HPDE6-E6E7 (cell line): ENCODE data around the gene ECT2L.
A peak's percentile ranks its signal among the peaks of the same experiment; 100 is the strongest.

Experiments used
- DNase-seq: peaks from one replicate; pipeline ENCODE4 v3.0.0; 2011; ENCODE audit warnings: missing footprints; ENCODE audit errors: extremely low spot score

The ECT2L gene

DNA sequence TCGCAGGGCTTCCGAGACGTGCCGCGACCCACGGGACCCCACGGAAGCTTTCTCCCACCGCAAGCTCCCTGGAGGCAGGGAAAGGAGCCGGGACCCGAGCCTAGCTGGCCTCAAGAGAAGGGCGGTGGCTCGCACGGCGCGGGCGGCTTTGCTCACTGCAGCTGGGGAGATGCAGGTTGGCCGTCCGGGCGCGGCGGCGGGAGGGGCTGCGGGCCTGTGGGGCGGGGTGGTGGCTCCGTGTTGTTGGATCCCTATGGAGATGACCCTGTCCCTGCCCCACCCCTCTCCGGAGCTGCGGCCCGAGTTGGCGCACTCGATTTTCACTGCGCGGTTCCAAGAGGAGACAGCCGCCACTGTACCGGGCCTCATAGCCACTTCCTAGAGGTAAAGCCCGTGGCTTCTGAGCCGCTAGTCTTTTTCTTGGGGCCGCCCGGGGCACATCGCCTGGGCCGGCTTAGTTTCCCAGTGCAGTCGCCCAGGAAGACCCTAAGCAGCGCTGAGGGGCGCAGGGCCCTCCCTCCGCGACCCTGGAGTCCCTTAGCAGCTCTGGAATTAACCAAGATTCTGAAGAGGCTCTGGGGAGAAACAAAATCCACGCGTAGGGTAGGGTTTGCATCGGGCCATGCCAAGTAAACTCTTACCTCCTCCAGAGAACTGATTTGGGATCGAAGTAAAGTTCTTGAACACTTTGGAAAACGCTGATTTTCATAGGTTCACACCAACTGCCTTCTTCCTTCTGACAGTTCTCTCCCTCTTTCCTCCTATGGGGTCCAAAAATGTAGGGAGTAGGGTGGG is at the start of gene ECT2L:
Gene ECT2L, plus strand, starts transcription at position 279 of the 795 bp plus-strand sequence. CDS start 17,188 bp downstream, outside the sequence.
- DNase-seq, result no peak

- no peak for DNase-seq
Observed at GRCh38 chr6:138752017-138752416, 43.9 kb upstream of the ECT2L start.

- DNase-seq, result no peak
Observed at GRCh38 chr6:138757136-138757535, 38.8 kb upstream of the ECT2L start.

- DNase-seq, result peak; percentile 29
Observed at GRCh38 chr6:138765896-138766655, 29.8 kb upstream of the ECT2L start.

DNA sequence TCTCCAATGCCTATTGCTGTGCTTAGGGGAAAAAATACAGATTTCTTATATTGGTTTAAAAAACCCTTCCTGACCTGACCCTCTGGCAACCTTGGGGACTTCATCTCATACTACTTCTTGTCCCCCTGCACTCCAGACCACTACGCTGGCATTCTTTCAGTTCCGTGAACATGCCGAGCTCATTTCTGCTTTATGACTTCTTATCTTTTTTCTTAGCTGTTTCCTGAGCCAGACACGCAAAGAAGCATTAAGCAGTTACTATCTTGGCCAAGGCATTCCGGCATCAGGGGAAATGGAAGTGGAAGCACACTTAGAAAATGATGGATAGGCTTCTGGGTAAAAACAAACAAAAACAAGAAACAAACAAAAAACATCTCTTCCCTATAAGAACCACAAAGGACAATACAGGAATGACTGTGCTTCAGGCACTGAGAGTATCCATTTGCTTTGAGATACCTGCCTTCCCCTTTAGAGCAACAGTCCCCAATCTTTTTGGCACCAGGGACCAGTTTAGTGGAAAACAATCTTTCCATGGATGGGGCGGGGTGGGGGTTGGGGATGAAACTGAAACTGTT is 26.7 kb upstream of the ECT2L start:
- no peak for DNase-seq

GRCh38 chr6:138772596-138773176 is 23.2 kb upstream of the ECT2L start:
- no peak for DNase-seq

GRCh38 chr6:138773177-138774091 is 22.5 kb upstream of the ECT2L start, which contains the start of gene CCDC28A:
Gene CCDC28A (plus strand): TSS chr6:138773769. CDS start chr6:138776121, 2,352 bp downstream.
- peak; percentile 90 for DNase-seq

DNA sequence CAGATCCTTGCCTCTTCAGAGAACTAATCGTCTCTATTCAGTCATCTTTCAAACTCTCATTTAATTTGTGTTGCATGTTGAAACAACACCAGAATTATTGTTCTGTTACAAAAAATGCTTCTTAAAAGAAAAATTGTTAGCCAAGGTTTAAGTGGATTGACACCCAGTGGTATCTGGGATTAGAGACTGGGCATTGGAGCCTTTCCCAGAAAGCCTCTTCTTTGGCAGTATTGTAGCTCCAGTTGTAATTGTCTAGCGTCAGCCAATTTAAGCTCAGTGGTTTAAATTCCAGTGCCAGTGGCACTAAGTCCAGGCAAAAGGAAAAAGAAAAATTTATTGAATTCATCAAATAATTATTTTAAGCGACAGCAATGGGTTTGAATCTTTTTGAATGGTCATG is 21.5 kb upstream of the ECT2L start:
- DNase-seq, result no peak

GRCh38 chr6:138776659-138777058 is 19.2 kb upstream of the ECT2L start:
- DNase-seq, result no peak

DNA sequence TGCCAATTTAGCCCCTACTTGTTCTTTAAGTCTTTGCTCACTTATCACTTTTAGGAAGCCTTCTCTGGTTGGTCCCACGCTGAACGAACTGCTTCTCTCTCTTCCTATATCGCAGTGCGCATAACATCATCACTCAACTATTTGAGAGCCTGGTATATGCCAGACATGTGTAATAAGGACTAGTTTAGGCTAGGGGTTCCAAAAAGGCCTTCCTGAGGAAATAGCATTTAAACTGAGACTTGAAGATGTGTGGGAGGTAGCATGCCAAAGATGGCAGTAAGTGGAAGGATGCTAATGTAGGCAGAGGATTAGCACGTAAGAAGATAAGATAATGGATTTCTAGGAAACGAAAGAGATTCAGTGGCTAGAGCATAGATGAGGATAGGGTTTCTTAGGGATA is 17.6 kb upstream of the ECT2L start:
- DNase-seq, result no peak

GRCh38 chr6:138782243-138782642 is 13.6 kb upstream of the ECT2L start:
- no peak for DNase-seq

DNA sequence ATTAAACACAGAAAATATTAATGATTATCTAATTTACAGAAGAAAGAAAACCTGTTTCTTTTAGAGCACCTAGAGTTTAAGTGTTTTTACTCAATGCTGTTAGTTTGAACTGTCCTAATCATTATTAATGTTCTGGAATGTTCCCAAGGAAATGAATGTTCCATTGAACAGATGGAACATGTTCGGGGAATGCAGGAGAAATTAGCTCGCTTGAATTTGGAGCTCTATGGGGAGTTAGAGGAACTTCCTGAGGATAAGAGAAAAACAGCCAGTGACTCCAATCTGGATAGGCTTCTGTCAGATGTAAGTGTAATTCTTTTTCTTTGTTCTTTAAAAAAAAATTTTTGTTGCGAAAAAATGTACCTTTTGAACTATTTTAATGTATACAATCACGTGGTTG is 10.8 kb upstream of the ECT2L start:
- DNase-seq, result no peak

- DNase-seq, result no peak
Observed at GRCh38 chr6:138785980-138786379, 9.9 kb upstream of the ECT2L start.

GRCh38 chr6:138787138-138787537 is 8.7 kb upstream of the ECT2L start:
- no peak for DNase-seq

GRCh38 chr6:138796771-138797170 is 884 bp downstream of the ECT2L start:
- DNase-seq, result no peak

DNA sequence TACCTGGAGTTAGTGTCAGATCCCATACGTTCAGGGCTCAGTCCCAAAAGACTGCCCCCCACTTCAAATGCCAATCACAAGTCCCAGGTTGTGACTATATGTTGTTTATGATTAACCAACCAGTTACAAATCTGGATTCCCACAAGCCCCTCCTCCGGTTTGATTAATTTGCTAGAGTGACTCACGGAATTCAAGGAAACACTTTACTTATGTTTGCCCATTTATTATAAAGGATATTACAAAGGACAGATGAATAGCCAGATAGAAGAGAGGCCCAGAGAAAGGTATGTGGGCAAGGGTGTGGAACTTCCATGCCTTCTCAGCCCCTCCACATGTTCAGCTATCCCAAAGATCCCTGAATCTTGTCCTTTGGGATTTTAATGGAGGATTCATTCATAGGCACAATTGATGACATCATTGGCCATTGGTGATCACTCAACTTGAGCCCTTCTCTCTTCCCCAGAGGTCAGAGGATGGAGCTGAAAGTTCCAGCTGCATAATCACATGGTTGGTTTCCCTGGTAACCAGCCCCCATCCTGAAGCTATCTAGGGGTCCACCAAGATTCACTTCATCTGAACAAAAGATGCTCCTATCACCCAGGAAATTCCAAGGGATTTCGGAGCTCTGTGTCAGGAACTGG is 2.0 kb downstream of the ECT2L start:
- DNase-seq, result no peak

DNA sequence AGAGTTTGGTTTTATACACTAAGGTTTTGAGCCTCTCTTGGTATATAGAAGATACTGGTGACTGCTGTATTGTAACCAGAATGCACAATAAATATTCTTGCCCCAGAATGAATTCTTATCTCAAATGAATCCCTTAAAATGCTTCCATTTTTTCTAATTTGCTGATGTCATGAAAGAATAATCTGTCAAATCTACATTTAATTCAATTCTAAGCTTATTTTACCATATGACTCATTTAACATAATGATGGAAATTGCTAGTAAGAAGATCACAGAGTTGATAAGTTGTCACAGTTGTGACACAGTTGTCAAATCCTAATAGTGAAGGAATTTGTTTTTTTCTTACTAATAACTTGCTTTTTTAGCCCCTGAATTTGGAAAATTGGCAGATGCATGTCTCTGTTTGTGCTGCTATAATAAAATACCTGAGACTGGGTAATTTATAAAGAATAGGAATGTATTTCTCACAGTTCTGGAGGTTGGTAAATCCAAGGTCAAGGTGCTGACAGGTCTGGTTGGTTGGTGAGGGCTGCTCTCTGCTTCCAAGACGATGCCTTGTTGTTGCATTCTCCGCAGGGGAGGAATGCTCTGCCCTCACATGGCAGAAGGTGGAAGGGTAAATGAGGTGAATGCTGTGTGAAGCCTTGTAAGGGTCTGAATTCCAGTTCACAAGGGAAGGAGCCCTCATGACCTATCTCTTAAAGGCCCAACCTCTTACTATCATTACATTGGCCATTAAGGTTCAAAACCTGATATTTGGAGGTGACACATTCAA is 4.7 kb downstream of the ECT2L start:
- no peak for DNase-seq

DNA sequence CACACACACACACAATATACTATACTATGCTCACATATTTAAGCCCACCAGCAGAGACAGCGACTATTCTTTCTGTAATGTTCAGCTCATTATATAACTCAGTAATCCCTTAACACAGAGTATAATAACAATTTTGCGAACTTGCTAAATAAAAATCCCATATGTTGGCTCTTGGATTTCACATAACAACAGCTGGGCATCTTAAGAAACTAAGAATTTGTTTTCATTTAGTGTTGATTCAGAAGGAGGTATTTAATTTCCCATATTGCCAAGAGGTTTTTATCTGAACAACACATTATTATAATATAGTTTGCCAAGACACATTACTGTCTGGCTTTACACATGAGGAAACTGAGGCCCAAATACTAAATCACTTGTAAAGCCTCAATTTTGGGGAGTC is 7.4 kb downstream of the ECT2L start:
- no peak for DNase-seq

DNA sequence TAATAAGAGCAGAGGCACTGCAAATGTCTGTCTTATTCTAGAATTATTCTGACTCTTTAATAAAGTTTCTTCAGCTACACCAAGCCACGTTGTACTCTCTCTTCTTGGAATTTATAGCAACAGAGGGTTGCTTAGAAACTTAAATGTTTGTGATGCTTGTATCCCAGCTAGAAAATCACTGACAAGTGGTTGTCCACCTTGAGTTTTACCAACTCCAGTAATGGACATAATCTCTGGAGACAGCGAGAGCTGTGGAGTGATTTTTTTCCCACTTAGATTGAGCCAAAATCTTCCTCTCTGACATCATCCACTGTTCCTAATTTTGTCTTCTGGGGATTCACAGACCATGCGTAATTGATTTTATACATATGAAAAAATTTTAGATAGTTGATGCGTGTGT is 8.0 kb downstream of the ECT2L start:
- no peak for DNase-seq
